Mucosa of gallbladder (tissue), 1 donor: Measurements from ENCODE around the gene NXF3. TPM values are rescaled to one million over a fixed set of nuclear protein-coding genes. Genes with fewer than 3 reads are reported as not detected.
"Not testable (repeated sequence)": the region's sequence is repeated elsewhere in the genome, so short reads cannot be mapped to it uniquely, and the experiment has no call there.

Experiments used
- DNase-seq: peaks from one replicate; pipeline ENCODE4 v3.0.0-alpha.2; 2020; ENCODE audit warnings: low spot score
- total RNA-seq: library from RNA; stranded (reverse); gene quantifications from one replicate; pipeline ENCODE4 v1.2.1, GENCODE V29; 2021
- donor health status: DM: no; HTN: no; CAD: no.

The NXF3 gene, protein sequence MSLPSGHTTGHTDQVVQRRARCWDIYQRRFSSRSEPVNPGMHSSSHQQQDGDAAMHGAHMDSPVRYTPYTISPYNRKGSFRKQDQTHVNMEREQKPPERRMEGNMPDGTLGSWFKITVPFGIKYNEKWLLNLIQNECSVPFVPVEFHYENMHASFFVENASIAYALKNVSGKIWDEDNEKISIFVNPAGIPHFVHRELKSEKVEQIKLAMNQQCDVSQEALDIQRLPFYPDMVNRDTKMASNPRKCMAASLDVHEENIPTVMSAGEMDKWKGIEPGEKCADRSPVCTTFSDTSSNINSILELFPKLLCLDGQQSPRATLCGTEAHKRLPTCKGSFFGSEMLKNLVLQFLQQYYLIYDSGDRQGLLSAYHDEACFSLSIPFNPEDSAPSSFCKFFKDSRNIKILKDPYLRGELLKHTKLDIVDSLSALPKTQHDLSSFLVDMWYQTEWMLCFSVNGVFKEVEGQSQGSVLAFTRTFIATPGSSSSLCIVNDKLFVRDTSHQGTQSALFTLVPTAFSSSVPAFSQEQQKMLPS
- total RNA-seq, result 78.1 TPM

DNA sequence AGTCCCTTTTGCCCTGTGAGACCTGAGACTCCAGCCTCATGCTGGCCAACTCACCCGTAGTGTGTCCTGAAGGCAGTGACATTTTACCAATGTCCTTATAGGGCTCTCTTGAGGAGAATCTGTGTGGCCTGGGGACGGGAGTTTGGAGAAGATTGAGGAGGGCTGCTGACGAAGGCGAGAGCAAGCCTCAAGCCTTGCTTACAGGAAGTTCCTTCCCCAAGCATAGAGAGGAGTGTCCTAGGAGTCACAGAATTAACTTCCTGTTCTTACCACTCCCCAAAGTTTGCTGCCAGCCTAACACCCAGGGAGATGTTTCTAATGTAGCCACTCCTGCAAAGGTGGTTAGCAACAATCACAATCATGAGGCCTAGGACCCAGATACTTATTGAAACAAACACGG, at the start of gene NXF3:
Gene NXF3 (minus strand): TSS at position 202 of the 400 bp plus-strand sequence. CDS start 120 bp downstream, at position 82.
- no peak for DNase-seq

DNA sequence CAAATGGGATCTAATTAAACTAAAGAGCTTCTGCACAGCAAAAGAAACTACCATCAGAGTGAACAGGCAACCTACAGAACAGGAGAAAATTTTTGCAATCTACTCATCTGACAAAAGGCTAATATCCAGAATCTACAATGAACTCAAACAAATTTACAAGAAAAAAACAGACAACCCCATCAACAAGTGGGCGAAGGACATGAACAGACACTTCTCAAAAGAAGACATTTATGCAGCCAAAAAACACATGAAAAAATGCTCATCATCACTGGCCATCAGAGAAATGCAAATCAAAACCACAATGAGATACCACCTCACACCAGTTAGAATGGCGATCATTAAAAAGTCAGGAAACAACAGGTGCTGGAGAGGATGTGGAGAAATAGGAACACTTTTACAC, 43.6 kb upstream of the NXF3 start:
- DNase-seq, result not testable (repeated sequence)

DNA sequence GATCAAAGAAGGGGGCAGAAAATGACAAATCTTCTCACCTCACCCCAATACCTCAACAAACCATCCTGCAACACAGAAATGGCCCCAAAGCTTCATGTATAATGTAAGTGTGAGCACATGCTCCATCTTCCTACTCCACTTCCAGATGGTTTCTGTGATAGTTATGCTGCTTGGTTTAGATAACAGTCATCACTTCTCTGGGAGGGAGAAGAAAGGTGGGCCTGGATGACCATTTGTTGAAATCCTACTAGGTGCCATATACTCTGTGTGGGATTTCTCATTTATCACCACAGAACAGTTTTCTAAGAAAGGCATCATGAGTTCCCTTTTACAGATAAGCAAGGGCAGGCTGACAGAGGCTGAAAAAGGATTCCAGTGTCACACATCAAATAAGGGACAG, 31.3 kb upstream of the NXF3 start:
- no peak for DNase-seq

DNA sequence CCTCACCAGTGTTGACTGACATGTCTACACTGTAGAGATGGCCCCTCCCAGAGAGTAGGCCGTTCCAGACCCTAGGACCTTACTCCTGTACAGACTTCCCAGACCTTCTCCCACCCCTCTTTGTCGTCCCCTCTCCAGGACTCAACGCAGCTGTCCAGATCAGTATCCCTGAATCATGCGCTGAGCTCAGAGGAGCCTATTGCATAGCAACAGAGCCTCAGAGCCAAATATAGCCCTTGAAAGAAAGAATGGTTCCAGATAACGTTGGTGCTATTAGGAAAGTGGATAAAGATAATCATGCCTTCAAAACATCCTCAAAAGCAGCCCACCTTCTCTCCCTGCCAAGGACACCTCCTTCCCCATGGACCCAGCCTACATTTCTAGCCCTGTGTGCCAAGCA, 27.8 kb upstream of the NXF3 start:
- DNase-seq, result no peak

DNA sequence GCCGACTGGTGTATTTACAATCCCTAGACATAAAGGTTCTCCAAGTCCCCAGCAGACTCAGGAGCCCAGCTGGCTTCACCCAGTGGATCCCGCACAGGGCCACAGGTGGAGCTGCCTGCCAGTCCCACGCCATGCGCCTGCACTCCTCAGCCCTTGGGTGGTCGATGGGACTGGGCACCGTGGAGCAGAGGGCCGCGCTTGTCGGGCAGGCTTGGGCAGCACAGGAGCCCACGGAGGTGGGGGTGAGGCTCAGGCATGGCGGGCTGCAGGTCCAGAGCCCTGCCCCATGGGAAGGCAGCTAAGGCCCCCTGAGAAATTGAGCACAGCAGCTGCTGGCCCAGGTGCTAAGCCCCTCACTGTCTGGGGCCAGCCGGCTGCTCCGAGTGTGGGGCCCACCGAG, 24.0 kb upstream of the NXF3 start:
- DNase-seq, result not testable (repeated sequence)

DNA sequence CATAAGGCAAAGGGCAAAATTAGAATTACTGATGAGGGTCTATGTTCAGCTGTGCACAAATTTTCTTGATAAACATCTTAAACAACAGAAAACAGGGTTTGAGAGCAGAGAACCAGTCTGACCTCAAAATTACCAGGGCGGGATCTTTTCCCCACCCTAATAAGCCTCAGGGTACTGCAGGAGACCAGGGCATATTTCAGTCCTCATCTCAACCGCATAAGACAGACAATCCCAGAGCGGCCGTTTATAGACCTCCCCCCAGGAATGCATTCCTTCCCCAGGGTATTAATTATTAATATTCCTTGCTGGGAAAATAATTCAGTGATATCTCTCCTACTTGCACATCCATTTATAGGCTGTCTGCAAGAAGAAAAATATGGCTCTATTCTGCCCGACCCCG, 16.6 kb upstream of the NXF3 start:
- not testable (repeated sequence) for DNase-seq

DNA sequence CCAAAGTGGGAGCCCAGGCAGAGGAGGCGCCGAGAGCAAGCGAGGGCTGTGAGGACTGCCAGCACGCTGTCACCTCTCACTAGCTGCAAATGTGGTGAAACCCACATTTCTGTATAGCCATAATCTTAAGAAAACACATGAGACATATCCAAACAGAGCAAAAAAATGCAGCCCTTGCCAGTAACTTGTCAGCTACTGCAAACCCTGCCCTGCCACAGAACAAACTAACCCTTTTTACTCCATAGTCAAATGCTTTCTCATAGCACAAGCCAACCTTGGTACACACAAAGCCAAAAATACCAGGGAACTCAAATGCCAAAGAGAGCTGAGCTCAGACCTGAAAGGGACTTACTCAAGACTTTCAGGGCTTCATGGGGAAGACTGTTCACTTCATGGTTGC, 14.9 kb upstream of the NXF3 start:
- DNase-seq, result no peak

DNA sequence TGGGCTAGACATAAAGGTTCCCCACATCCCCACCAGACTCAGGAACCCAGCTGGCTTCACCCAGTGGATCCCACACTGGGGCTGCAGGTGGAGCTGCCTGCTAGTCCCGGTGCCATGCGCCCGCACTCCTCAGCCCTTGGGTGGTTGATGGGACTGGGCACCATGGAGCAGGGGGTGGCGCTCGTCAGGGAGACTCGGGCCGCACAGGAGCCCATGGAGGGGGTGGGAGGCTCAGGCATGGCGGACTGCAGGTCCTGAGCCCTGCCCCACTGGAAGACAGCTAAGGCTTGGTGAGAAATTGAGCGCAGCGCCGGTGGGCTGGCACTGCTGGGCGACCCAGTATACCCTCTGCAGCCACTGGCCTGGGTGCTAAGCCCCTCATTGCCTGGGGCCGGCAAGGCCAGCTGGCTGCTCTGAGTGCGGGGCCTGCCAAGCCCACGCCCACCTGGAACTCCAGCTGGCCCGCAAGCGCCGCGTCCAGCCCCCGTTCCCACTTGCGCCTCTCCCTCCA, 14.3 kb upstream of the NXF3 start:
- DNase-seq, result not testable (repeated sequence)

DNA sequence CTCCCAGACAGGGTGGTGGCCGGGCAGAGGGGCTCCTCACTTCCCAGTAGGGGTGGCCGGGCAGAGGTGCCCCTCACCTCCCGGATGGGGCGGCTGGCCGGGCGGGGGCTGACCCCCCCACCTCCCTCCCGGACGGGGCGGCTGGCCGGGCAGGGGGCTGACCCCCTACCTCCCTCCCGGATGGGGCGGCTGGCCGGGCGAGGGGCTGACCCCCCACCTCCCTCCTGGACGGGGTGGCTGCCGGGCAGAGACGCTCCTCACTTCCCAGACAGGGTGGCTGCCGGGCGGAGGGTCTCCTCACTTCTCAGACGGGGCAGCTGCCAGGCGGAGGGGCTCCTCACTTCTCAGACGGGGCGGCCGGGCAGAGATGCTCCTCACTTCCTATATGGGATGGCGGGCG, 11.4 kb upstream of the NXF3 start:
- not testable (repeated sequence) for DNase-seq

DNA sequence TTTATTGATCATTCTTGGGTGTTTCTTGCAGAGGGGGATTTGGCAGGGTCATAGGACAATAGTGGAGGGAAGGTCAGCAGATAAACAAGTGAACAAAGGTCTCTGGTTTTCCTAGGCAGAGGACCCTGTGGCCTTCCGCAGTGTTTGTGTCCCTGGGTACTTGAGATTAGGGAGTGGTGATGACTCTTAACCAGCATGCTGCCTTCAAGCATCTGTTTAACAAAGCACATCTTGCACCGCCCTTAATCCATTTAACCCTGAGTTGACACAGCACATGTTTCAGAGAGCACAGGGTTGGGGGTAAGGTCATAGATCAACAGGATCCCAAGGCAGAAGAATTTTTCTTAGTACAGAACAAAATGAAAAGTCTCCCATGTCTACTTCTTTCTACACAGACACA, 10.9 kb upstream of the NXF3 start:
- not testable (repeated sequence) for DNase-seq

DNA sequence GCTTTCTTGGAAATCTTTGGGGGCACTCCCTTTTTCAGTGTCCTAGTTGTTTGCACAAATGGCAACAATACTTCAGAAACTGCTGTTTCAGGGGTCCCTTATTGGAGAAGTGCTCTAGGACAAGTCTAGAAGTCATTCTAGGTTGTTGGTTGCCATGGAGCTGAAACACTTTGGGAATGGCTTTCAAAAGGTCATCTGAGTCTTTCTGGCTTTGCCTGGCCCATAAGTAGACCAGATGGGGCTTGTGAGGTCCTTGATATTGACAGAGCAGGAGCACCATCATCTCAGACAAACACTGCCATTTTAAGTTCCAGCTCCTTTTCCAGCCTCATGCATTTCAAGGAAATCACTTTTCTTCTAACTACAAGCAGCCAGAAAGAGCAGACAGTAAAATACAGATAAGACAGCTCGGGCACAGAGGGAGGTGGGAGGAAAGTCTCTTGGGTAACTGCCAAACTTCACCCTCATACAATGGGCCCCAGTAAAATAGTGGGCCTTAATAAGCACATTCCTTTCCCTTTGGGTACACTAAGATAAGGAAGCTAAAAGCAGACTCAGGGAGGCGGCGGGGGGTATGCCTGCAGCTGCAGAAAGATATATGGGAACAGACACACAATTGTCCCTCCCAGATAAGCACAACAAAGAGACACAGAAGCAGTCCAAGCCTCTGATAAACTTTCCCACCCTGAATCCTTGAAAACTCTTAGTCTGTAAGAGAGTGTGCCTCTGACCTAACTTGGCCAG, 8.5 kb upstream of the NXF3 start:
- DNase-seq, result peak; percentile 16

DNA sequence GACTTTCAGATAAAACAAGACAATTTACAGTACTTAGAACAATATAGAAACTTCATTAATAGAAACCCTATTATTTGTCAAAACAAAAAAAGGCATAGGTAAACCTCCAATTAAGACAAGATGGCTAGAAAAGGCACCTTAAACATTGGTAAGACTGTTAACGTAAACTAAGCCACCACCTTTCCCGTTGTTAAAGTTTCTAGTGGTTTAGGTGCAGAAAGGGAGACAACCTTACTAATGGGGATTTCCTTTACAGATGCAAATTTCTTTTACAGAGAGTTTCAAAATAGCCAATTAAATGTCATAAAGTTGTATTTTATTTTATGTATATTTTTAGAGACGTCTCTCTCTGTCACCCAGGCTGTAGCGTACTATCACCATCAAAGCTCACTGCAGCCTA, 7.5 kb upstream of the NXF3 start:
- DNase-seq, result no peak

DNA sequence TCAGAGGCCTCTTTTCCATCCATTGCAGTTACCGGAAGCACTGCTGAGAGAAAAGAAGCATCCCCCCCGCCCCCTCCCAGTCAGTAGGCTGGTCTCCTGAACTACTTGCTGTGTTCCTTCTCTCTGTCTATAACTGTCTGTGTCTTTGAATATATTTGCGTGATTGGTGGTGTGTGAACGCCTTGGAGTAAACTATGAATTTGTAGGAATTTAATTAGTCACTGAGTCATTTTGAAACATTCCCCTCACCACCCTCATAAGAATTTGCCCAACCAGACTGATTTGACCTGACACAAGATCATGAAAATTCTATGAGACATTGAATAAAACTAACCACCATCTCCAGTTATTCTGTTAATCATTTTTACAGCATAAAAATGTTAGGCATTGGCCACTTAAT, 6.7 kb upstream of the NXF3 start:
- no peak for DNase-seq

DNA sequence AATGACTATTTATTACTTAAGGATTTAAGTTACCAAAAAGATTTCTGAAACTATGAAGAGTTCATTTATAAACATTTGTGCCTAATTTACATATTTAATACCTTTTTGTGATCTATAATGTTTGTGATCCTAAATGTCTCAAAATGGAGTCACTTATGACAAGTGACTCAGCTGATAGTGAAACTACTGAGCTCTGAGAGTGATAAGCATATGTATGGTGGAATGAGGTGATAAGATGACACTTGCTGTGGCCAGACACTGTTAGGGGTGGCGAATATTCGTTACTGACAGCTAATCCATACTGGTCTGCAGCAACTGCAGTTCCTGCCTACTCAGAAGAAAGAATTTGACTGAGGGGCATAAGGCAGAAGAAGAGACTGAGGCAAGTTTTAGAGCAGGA, 5.5 kb upstream of the NXF3 start:
- DNase-seq, result no peak

DNA sequence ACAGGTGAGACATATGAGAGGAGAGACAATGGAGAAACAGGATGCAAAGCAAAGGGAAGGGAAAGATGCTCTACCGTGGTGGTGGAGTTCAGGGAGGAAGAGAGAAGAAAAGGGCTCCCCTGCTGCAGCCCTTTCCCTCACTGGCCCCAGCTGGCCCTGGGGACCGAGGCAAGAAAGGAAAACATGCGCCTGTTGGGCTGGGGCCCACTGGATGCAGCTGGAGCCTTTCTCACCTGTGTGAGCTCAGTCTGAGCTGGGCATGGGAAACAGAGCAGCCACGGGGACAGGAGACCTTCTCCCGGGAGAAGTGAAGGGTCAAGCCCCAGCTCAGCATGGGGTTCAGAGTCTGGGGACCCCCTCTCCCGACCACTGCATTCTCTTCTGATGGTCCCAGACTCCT, 11.9 kb downstream of the NXF3 start:
- no peak for DNase-seq

DNA sequence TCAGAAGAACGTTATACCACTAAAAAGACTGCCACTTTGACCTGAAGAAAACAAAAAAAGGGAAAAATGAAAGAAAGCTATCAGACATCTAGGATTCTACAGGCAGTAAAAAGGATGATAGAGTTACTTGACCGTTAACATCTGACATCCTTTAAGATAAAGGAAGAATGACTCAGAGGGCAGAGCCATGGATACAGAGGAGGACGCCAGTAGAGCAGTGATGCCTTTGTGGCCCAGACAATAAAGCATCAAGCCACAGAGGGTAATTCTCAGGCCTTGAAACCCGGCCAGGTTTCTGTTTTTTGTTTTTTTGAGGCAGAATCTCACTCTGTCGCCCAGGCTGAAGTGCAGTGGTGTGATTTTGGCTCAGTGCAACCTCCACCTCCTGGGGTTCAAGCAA, 19.5 kb downstream of the NXF3 start:
- DNase-seq, result no peak

DNA sequence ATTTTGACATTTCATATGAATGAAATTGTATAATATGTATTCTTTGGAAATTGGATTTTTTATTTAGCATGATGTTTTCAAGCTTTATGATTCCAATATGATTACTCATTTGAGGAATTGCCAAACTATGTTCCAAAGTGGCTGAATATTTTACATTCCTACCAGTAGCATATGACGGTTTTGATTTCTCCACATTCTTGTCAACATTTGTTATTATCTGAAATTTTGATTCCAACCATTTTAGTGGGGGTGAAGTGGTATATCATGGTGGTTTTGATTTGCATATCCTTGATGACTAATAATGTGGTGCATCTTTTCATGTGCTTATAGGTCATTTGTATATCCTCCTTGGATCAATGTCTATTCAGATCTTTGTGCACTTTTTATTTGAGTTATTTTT, 26.3 kb downstream of the NXF3 start:
- DNase-seq, result no peak

DNA sequence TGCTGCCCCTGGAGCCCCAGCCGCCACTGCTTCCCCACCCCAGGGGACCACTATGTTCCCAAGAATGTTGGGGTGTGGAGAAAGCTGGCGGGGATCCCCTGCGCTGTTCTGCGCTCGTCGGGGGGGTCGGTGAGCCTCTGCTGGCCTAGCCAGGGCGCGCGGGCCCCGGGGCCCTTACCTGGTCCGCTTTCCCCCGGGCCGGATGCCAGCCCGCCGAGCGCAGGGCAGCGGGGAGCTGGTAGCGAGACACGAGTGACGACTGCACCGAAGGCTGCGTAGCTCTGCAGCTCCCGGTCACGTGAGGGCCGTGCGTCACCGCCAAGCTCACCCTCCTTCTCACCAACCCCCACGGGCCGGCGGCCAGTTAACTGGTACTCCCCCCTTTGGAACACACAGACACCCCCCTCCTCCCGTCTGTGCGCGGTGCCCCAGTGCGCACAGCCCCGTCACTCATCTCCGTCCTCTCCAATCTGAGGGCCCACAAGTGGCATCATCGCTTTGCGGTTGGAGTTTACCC, 29.0 kb downstream of the NXF3 start, which contains the start of gene BEX1:
Gene BEX1 (minus strand): TSS at position 254 of the 517 bp plus-strand sequence. CDS start 897 bp downstream, outside the sequence.
- DNase-seq, result no peak

DNA sequence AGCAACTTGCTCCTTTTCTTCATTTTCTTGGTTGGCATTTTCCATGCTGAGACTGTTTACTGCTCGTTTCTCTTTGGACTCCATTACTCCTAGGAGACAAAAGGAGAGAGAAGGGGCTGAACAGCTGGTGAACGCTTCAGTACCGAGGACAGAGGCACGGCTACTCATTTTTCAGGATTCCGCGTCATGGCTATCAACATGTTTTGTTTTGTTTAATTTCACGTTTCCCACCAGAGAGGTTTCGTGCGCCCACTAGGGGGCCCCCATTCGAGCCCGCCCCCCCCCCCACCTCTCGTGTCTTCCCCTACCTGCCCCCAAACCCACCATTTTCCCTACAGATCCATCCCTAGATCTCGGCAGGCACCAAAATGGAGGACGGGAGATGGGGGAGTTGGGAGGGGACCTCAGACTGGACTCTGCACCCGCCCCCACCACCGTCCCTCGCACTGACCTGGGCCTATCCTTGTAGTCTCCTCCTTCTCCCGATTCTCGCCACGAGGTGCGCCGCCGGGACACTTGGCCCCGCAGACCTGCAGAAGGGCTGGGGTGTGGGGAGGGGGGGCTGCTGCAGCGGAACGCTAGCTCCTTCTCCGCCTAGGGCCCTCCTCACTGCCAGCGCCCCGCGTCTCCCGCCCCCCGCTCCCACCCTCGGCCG, 29.6 kb downstream of the NXF3 start:
- no peak for DNase-seq

DNA sequence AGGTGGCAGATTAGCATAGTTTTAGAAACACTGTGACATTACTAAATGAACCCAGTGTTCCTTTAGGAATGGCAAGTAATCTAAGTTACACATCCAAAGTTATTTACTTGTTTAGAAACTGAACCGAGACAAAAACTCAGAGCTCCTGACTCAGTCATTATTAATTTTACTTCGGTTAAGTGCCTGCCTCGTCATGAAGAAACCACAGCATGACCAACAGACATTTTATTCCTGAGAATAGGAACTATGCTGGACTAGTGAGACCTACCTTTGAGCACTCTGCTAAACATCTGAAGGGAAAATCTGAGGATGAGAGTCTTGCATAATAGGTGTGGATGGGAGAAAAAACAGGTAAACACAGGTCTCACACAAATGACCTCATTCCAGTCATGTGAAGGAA, 31.5 kb downstream of the NXF3 start:
- no peak for DNase-seq

DNA sequence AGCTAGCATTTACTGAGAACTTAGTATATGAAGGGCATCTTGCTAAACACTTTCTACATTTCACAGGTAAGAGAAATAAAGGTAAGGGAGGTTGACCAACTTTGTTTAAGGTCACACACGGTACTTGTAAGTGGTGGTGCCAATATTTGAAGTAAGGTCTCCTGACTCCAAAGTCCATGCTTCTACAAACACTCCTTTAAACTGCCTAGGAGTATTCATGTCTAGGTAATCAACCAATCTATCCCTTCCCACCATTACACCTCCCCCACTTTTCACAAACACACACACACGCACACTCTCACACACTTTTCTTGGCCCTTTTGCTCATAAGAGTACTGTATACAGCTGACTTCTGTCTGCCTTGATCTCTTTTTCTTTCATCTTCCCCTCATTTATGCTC, 36.0 kb downstream of the NXF3 start:
- no peak for DNase-seq

DNA sequence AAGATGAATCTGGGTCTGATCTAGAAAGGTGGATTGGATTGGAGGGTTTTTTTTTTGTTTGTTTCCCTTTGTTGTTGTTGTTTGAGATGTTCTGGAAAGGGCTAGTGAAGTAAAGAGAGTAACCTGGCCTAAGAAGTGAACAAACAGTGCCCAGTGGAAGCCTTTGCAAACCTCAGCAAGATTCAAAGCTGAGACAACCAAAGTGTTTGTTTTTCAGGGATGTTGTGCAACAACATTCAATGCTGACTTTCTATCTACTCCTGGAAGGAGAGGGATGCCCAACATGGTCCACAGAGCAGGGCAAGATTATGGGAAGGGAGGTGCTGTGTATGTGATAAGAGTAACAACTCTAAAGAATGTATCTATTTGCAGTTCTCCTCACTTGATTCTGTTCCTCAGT, 40.3 kb downstream of the NXF3 start:
- no peak for DNase-seq
